Embryonic facial prominence (tissue), 1 donor: ENCODE measurements around the gene NUDT14.

ENCODE experiments used
- DNase-seq: peaks from one replicate; pipeline ENCODE4 v3.0.0-alpha.2; 2016; ENCODE audit errors: extremely low spot score

Gene NUDT14

DNA sequence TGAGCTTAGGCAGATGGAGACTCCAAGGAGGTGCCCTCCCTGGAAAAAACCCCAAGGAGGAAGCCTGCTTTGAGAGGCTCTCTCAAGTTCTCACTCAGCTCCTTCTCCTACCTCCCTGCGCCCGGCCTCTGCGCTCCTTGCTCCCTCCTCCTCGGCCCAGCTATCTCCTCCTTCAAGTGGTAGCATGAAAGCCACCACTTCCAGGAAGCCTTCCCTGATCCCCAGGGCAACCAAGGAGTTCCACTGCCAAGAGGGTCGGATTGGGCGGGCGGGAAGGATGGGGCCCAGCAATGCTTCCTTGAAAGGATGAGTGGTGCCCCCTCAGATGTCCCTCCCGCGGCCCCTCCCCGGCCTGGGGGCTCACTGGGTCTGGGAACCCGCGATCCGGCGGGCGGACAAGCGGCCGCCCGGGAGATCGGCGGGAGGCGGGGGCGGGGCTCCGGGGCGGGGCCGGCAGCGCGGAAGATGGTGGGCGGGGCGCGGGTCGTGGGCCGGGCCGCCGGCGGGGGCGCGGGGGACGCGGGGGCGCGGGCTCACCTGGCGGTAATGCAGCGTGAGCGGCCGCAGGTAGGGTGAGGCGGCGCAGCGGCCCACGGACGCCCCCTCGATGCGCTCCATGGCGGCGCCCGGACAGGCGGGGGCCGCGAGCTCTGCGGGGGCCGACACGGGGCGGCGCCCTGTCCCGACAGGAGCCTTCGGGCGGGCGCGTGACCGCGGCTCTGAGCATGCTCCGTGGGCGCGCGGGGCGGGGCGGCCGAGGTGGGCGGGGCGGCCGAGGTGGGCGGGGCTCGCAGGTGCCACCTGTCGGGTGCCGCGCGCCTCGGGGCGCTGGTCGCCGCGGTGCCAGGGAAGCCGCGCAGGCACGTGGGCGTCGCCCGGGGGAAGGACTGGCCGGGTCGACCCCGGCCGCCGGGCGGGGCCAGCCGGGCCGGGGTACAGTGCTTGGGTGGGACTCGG is at the start of gene NUDT14:
Gene NUDT14 (minus strand): TSS at position 721 of the 957 bp plus-strand sequence. CDS start 103 bp downstream, at position 618.
- DNase-seq, result no peak

DNA sequence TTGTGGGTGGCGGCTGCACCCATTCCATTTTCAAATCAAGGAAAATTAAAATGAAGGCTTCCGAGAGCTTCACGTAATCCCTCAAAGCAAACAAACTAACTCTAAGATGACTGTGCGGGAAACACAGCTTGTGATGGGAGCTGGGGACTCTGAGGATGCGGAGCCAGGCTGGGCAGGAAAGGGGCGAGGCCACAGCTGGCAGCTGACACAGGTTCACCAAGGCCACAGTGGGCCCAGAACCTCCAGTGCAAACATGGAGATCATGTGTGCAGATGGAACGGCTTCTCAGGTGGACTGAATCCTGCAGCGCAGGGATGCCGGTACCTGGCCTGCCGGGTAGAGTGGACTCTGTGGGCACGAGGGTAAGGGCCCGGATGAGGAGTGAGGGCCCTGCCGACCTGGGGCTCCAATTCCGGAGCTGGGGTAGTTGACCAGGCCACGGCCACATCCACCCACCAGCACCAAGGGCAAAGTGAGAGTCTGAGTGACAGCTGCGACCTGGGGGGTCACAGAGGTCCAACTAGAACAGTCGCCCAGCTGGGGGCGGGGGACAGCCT is 48.1 kb upstream of the NUDT14 start:
- no peak for DNase-seq

DNA sequence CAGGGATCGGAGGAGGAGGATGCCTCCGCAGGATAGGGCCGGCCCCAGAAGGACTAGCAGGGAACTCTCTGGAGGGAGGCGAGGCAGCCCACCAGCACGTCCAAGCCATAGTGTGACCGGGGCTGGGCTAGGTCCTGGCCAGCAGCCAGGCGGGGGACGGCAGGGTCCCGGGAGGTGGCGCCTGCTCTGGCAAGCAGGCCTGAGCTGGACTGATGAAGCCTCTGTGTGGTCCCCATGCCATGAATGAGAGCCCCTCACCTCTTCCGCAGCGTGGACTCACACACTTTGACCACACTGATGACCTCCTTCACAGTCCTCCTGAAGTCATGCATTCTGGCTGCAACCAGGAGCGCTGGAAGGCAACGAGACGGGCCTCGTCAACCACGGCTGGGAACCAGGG is 47.5 kb upstream of the NUDT14 start:
- no peak for DNase-seq

DNA sequence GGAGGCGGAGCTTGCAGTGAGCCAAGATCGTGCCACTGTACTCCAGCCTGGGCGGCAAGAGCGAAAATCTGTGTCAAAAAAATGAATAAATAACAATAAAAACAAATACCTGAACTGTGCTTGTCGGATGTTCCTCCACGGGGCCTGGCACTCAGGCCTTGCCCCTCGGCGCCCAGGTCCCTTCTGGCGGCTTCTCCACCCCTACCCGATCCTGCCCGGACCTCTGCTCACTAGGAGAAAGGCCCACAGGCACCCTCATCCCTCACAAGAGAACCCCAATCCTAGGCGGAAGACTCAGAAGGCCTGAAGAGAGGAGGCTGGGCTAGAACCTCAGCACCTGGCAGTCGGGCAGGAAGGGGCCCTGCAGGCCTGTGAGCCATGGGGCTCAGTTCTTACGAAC is 46.2 kb upstream of the NUDT14 start:
- no peak for DNase-seq

DNA sequence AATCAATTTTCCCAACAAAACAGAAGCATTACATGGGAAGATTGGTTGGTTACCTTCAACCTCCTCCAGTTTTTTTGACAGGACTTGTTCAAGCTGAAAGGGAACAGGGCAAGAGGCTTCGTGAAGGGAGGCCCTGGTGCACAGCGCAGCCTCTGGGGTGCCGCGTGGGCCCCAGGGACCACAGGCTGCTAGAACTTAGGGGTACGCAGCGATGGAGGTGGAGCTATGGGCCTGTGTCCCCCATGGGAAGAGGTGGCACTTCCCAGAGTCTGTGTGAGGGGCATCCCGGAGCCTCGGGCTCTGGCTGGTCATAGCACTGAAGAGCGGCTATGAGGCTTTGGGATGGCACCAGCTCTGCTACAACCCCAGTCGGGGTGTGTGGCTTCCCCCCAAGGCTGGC is 45.1 kb upstream of the NUDT14 start:
- no peak for DNase-seq

DNA sequence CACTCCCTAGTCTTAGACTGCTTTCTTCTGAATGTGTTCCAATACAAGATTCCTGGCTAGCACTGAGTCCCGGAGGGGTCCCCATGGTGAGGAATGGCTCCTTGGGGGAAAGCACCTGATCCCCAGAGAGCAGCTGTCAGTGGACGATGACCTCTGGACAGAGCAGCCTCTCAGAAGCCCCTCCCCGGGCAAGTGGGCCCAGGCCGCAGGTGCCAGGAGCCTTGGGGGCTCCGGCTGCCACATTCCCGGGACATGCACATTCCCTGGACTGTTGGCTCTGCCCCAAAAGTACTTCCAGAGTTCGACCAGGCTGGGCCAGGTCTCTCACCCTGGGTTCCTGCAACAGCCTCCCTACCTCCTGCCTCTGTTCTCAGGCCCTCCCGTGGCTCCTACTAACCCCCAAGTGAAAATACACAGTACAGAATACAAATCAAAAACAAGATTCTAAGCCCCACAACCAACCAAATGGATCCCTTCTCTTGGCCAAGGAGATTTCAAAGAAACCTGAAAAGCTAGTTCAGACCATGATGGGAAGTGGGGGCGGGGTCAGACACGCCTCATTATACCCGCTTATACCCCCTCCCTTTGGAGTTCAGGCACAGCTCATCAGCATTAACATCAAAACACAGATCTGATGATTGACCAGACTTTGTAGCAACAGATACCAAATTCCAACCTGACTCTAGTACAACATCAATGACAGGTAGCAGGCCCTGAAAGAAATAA is 43.9 kb upstream of the NUDT14 start:
- no peak for DNase-seq

DNA sequence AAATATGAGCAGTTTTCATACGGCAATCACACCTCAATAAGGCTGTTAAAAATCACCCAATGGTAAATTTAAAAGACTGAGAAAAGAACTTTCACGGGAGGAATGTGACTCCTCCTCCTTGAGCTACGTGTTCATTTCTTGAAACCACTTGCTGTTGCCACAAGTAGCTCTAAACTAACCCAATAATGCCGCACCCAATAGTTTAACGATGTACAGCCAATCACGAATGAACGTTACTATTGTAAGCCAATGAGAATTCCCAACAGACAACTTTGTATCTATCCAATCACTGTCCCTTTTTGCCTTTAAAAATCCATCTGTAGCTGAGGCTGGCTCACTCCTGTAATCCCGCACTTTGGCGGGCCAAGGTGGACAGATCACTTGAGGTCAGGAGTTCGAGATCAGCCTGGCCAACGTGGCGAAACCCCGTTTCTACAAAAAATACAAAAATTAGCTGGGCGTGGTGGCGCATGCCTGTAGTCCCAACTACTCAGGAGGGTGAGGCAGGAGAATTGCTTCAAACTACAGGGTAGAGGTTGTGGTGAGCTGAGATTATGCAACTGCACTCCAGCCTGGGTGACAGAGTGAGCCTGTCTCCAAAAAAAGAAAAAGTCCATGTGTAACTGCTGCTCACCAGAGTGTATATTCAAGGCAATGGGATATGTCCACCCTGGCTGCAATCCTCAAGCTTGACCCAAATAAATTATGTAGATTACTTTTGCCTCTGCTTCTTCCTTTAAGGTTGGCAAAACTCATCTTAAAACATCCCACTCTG is 42.8 kb upstream of the NUDT14 start:
- DNase-seq, result no peak

DNA sequence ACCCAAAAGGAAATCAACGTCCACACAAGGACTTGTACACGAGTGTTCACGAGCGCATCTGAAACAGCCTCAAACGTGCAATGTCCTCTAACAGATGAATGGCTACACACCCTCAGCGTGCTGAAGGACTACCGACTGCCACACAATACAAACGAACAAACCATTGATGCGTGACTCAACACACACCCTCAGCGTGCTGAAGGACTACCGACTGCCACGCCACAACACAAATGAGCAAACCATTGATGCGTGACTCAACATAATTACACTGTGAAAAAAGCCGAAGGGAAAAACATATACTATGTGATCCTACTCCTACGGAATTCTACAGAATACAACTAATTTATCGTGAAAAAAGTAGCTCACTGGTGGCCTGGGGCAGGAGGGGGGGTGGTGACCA is 42.1 kb upstream of the NUDT14 start:
- no peak for DNase-seq

DNA sequence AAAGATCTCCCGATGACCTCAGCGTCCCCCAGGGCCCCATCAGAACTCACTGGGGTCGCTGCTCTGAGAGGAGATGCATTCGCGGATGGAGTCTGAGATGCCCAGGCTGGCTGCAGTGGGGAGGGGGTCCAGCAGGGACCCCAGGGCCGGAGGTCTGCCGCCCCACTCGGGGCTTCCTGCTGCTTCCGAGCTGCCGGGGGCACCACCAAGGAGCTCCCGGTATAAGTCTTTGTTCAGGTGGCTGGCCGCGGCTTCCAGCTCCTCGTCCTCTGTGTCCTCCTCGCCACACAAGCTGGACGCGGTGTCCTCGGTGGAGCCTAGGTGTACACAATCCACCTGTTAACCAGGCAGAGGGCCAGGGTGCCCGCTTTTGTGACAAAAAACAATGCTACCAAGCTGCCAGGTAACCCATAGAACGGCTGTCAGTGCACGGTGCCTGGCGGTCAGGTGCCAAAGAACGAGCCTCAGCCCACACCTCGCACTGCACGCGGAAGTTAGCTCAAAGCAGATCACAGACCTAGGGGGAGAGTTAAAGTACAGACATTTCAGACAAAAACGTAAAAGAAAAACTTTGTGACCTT is 40.6 kb upstream of the NUDT14 start:
- DNase-seq, result no peak

DNA sequence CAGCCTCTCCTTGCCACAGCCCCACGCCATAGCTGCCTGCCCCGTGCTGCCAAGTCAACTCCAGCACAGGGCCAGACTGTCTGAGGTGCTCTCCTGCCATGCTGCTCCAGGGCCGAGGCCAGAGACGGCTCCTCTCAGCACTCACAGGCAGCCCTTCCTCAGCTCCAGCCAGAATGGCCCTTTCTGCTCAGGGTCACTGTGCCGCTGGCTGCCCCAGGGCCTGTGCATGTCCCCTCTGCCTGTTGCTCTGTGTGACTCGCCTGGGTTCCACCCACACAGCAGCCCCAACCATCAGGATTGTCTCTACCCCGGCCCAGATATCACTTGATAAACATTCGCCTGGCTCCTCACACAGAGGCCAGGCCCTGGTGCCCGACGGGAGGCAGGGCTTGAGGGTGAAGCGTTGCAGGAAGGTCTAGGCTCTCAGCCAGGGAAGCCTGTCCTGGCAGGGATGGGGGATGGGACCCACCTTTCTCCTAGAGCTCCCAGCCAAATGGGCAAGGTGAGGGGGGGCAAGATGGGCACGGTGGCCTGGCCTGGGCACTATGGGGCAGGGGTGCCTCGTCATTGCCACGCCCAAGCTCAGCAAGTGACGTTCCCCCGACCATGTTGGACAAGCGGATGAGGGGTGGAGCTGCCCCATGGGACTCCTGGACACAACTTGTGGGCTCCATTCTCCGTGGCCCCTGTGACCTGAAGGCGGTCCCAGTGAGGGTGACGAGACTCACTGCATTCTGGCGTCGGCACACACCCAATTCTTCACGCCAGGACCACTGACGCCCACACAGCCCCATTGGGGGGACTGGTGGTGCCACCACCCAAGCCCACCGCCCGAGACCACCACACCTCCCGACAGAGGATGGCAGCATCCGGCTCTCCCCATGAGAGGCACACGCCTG is 39.8 kb upstream of the NUDT14 start:
- no peak for DNase-seq

DNA sequence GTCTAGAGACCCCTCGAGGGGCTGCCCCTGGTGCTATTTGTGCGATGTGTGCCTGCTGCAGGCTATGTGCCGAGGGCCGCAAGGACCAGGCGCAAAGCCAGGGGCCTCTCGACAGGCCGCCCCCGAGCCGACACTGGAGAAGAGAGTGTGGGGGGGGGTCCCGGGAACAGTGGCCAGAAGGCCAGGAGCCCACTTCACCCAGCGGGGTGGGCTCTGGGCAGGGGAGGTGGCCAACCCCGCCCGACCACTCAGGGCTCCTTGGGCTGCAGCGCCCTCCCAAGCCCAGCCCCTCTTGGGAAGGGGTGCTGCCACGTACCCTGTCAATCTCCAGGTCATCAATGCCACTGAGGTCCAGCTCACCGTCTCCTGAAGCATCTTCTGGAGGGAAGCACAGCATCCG is 38.6 kb upstream of the NUDT14 start:
- DNase-seq, result no peak

DNA sequence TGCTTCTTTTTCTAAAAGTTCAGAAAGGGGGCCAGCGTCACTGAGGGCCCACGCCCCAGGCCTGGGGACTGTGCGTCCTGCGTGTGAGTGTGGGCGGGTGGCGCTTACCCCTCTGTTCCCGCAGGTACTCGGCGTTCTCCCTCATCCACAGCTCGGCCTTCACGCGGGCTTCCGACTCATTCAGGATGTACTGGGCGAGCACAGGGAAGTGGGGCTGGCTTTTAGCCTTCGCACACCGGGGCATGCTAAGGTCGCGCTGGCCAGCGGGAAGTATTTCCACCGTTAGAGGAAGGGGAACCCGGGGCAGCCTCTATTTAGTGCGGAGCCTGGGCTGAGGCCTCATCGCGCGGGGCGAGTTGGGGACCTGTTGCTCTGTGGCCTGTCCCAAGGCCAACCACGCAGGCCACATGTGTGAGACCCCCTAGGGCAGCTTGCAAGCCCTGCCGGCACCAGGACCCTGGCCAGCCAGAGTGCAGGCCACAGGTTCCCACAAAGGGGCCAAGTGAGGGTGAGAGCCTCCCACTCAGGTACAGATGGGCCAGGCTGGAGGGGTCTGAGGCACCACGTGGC is 38.0 kb upstream of the NUDT14 start:
- DNase-seq, result no peak

DNA sequence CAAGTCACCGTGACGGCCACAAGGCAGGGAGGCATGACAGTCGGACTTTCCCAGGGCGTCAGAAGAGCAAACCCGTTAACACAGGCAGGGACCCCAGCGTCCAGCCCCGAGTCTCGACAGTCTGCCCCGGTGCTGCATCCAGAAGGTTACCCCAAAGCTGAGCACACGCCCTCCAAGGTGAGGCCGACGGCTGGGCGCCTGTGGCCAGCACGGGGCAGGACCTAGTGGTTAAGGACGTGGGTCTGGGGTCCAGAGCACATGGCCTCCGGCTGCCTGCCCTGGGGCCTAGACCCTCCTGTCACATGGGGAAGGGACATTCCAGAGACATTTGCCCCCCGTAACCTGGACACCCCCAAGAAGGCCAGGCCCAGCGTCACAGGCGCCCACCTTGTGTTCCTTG is 37.5 kb upstream of the NUDT14 start:
- DNase-seq, result no peak

DNA sequence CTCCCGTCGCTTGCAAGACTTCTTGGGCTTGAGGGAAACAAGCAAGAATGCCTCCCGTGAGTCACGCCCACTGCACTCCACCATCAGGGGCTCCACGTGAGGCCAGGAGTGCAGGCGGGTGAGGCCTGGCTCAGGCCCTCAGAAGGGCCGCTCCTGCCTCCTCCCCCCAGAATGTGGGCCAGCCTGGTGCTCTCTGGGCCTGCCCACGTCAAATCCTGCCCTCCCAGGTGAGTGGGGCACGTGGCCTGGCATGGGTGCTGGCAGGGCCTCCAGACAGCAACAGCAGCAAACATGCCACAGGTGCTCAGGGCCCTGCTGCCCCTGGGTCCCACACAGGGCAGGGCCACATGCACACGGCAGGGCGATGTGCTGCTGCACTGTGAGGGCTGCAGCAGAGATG is 36.7 kb upstream of the NUDT14 start:
- DNase-seq, result no peak

DNA sequence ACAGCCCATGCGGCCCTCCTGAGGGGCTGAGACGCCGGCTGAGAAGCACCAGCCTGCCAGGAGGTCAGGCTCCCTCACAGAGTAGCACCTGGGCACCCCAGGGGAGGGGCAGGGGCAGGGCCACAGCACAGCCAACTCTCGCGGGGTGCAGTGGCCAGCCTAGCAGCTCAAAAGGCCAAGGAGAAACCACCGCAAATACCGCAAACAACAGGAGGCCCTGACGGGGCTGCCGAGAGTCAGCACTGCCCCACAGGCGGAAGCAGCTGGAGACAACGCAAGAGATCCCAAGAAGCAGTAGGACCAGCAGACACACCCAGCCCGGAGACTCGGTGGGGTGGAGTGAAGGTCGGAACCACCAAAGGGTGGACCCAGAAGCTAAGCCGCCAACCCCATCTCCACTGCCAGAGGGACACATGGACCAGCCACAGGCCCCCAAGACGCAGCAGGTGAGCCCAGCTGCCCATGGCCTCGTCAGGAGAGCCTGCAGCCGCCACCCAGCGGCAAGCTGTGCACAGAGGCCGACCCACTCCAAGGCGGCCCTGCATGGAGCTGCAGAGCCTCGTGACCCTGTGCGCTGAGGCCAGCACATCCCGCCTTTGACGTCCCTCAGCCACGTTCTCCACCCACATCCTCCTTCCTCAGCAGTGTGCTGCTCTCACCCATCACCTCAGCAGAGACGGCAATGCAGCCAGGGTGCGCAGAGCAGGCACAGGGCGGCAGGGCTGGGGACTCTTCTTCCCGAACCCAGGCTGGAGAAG is 35.6 kb upstream of the NUDT14 start:
- no peak for DNase-seq

DNA sequence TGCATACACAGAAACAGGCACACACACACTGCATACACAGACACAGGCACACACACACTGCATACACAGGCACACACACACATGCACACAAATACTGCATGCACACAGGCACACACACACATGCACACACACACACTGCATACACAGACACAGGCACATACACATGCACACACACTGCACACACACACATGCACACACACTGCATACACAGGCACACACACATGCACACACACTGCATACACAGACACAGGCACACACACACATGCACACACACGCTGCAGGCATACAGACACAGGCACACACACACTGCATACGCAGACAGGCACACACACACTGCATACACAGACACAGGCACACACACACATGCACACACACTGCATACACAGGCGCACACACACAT is 34.5 kb upstream of the NUDT14 start:
- DNase-seq, result no peak

DNA sequence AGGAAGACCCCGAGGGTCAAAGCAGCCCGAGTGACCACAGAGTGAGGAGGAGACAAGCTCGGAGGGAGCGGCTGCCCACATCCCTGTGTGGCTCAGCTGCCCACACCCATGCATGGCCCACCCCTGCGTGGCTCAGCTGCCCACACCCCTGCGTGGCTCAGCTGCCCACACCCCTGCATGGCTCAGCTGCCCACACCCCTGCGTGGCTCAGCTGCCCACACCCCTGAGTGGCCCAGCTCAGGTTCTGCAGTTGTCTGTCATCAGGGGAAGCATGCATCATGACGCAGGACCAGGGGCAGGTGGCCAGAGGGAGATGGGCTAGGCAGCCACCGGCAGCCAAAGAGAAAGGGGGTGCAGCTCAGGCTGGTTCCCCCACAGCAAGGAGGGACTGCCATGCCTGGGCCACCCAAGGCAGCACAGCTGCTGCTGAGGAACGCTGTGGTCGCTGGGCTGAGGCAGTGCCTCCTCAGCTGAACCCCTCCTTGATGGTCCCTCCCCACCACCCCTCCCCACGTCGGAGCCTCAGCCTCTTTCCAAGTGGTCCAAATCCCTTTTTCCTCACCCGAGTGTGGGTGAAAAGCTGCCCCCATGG is 33.3 kb upstream of the NUDT14 start:
- no peak for DNase-seq

DNA sequence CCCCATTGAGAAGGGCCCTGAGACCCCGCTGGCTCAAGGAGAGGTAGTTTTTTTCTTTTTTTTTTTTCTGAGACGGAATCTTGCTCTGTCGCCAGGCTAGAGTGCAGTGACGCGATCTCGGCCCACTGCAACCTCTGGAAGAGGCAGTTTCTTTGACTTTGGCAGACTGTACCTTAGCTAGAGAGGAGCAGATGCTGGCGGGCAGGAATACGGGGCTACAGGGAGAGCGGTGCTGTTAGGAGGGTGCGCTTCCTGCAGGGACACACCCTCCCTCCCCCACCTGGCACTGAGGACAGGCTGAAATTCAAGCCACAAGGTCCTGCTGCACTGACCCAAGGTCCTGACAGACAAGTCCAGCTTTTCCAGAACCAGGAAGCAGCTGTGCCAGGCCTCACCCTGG is 32.2 kb upstream of the NUDT14 start:
- no peak for DNase-seq
